GM12878 (cell line): Measurements from ENCODE around the gene SVIL. TPM values are rescaled to one million over a fixed set of nuclear protein-coding genes. Genes with fewer than 3 reads are reported as not detected.
A peak's percentile ranks its signal among the peaks of the same experiment; 100 is the strongest.

Source experiments
- ATAC-seq: fragments of 200-7000 bp; cut with Tn5 transposase; 3 replicates; pipeline ENCODE4 v1.9.1; 2020; ENCODE audit warnings: mild to moderate bottlenecking, moderate library complexity
- BruUV-seq: library from RNA; stranded (reverse); fragments of 400-500 nt; replicated peaks from 2 replicates; lab custom pipeline; 2021; lab: Mats Ljungman, UMichigan
- CTCF ChIA-PET: fragments of 300-600 bp; sonication (Branson Sonifier 250); formaldehyde crosslinking; extraction: SDS; loops from one replicate; lab custom pipeline; 2021; ENCODE audit warnings: inconsistent platforms; lab: Yijun Ruan, JAX
- POLR2A ChIA-PET: fragments of 350-600 bp; formaldehyde crosslinking; extraction: SDS; loops from one replicate; lab custom pipeline; 2021; ENCODE audit warnings: inconsistent platforms; lab: Charles Lee
- RAD21 ChIA-PET: fragments of 300-600 bp; sonication (Branson Sonifier 250); formaldehyde crosslinking; loops from one replicate; lab custom pipeline; 2023; ENCODE audit warnings: antibody characterized with exemption; ENCODE audit not compliant: unreplicated experiment; lab: Charles Lee
- SMC1A ChIA-PET: fragments of 300-600 bp; sonication (Branson Sonifier 250); formaldehyde crosslinking; loops from one replicate; lab custom pipeline; 2023; ENCODE audit not compliant: unreplicated experiment, uncharacterized antibody; lab: Charles Lee
- DNase-seq: peaks from one replicate; pipeline ENCODE4 v3.0.0-alpha.2; 2011; ENCODE audit warnings: low read depth, low spot score
- FAIRE-seq: peaks from 3 replicates; lab custom pipeline; 2011; peaks lifted over from hg19 to GRCh38; lab: Jason Lieb, UNC
- H2AFZ ChIP-seq: 2 replicates; pipeline ENCODE4 v1.6.0; 2011; ENCODE audit warnings: low read depth, low read length, control low read depth; ENCODE audit not compliant: control insufficient read depth
- H3K27ac ChIP-seq: 2 replicates; pipeline ENCODE4 v1.5.1; 2011; ENCODE audit warnings: control low read depth; ENCODE audit not compliant: control insufficient read depth, insufficient read depth
- H3K27me3 ChIP-seq, 2 experiments: replicated peaks in 1 of 2; 2 replicates each; pipeline versions ENCODE4 v1.6.0 to v1.6.1; 2011; ENCODE audit warnings: low read length in 1 of 2; ENCODE audit not compliant: control insufficient read depth in 2 of 2, insufficient read depth in 2 of 2
- H3K36me3 ChIP-seq, 2 experiments: 2 replicates each; pipeline ENCODE4 v1.5.1; 2011; ENCODE audit warnings: low read length in 1 of 2; ENCODE audit not compliant: control insufficient read depth in 2 of 2, insufficient read depth in 2 of 2
- H3K4me1 ChIP-seq: 2 replicates; pipeline ENCODE4 v1.6.1; 2011; ENCODE audit warnings: mild to moderate bottlenecking, low read length, moderate library complexity, mixed read lengths; ENCODE audit not compliant: control insufficient read depth, insufficient read depth
- H3K4me2 ChIP-seq: 2 replicates; pipeline ENCODE4 v1.6.0; 2011; ENCODE audit warnings: control low read depth; ENCODE audit not compliant: control insufficient read depth, insufficient read depth
- H3K4me3 ChIP-seq: fragments of 200-600 bp; sonication (generic); 2 replicates; pipeline ENCODE4 v1.5.1; 2016
- H3K79me2 ChIP-seq: 2 replicates; pipeline ENCODE4 v1.6.0; 2011; ENCODE audit warnings: low read length; ENCODE audit not compliant: control insufficient read depth, insufficient read depth
- H3K9ac ChIP-seq: 2 replicates; pipeline ENCODE4 v1.8.0; 2011; ENCODE audit warnings: low read length, control low read depth, mixed read lengths; ENCODE audit not compliant: control insufficient read depth, insufficient read depth
- H3K9me3 ChIP-seq: replicated peaks from 3 replicates; pipeline ENCODE4 v1.5.1; 2011; ENCODE audit warnings: mild to moderate bottlenecking, low read length; ENCODE audit not compliant: control insufficient read depth, insufficient read depth
- H4K20me1 ChIP-seq: 2 replicates; pipeline ENCODE4 v1.6.0; 2011; ENCODE audit not compliant: control insufficient read depth, insufficient read depth
- CHD1 ChIP-seq: IDR thresholded peaks from 2 replicates; pipeline ENCODE4 v1.6.1; 2012; ENCODE audit warnings: low read depth, low read length, improper control_type of control experiment
- CHD2 ChIP-seq: IDR thresholded peaks from 2 replicates; pipeline ENCODE4 v1.6.1; 2011; ENCODE audit warnings: low read depth, low read length, improper control_type of control experiment, borderline replicate concordance
- GATAD2B ChIP-seq: fragments of 450-650 bp; conservative IDR thresholded peaks from 2 replicates; pipeline ENCODE4 v1.6.1; 2017; ENCODE audit warnings: low read depth, mild to moderate bottlenecking, moderate library complexity
- HDAC2 ChIP-seq: fragments of 200-600 bp; sonication (generic); IDR thresholded peaks from 2 replicates; pipeline ENCODE4 v1.6.1; 2017
- KAT2A ChIP-seq: conservative IDR thresholded peaks from 2 replicates; pipeline ENCODE4 v1.6.1; 2011; ENCODE audit warnings: low read depth, low read length; ENCODE audit not compliant: control insufficient read depth
- MEF2B ChIP-seq: fragments of 450-650 bp; IDR thresholded peaks from 2 replicates; pipeline ENCODE4 v1.6.1; 2018; ENCODE audit warnings: mild to moderate bottlenecking, moderate library complexity; ENCODE audit not compliant: partially characterized antibody, poor library complexity, severe bottlenecking
- MLLT1 ChIP-seq: fragments of 450-650 bp; IDR thresholded peaks from 2 replicates; pipeline ENCODE4 v1.6.1; 2016; ENCODE audit warnings: mild to moderate bottlenecking
- MTA3 ChIP-seq: IDR thresholded peaks from 2 replicates; pipeline ENCODE4 v1.6.1; 2012; ENCODE audit warnings: low read length, inconsistent platforms, borderline replicate concordance
- TCF12 ChIP-seq: IDR thresholded peaks from 2 replicates; pipeline ENCODE4 v1.6.1; 2011; ENCODE audit warnings: low read depth, mild to moderate bottlenecking, low read length
- TCF3 ChIP-seq: IDR thresholded peaks from 2 replicates; pipeline ENCODE4 v1.6.1; 2012; ENCODE audit warnings: low read depth, mild to moderate bottlenecking, low read length, borderline replicate concordance; ENCODE audit not compliant: insufficient read depth
- ZNF217 ChIP-seq: fragments of 450-650 bp; IDR thresholded peaks from 2 replicates; pipeline ENCODE4 v1.6.1; 2017; ENCODE audit warnings: antibody characterized with exemption, mild to moderate bottlenecking
- WGBS: methylation state at CpG from one replicate; pipeline ENCODE4 v1.1.6; 2016; ENCODE audit warnings: low lambda C conversion rate; ENCODE audit not compliant: insufficient replicate concordance, insufficient coverage; ENCODE audit errors: missing lambda C conversion rate; 5-methylcytosine and 5-hydroxymethylcytosine counted together
- in situ Hi-C: fragments of 300-500 bp; cut with MboI; formaldehyde crosslinking; loops from 9 replicates; pipeline ENCODE4 v1.14.3; 2018; ENCODE audit warnings: mixed read lengths
- intact Hi-C: fragments of 100-400 bp; cut with micrococcal nuclease; formaldehyde crosslinking; loops from one replicate; pipeline ENCODE4 v1.14.2; 2022; ENCODE audit not compliant: unreplicated experiment
- polyA plus RNA-seq, 11 experiments: library from polyadenylated mRNA; depleted of rRNA in 4 of 11; unstranded in 6 of 11; stranded (reverse) in 5 of 11; fragments of >200 nt; fragmentation: Nextera tagmentation in 4 of 11; fragmentation: Illumina TruSeq in 1 of 11; extraction: Ambion mirVana in 4 of 11; extraction: Trizol in 1 of 11; gene quantifications; 1 replicate in 1 of 11; 2 replicates in 10 of 11; pipeline versions ENCODE4 v1.2.1 to v1.2.3, GENCODE V29; 2011 to 2016; ENCODE audit warnings: inconsistent platforms in 2 of 11, missing spikeins in 2 of 11, low read depth in 1 of 11
- total RNA-seq, 4 experiments: library from RNA; depleted of rRNA in 3 of 4; stranded (reverse); fragments of >200 nt in 3 of 4; fragmentation: Illumina TruSeq in 1 of 4; extraction: Trizol in 1 of 4; gene quantifications; 2 replicates each; pipeline versions ENCODE4 v1.2.1 to v1.2.3, GENCODE V29; 2013 to 2021

The SVIL gene
- total and polyA plus RNA-seq, 10 of the 15 experiments (the other 5 are each of a cell fraction or from before 2014, with no cell fraction given): 0.22 to 1.9 (median 0.87) TPM

DNA sequence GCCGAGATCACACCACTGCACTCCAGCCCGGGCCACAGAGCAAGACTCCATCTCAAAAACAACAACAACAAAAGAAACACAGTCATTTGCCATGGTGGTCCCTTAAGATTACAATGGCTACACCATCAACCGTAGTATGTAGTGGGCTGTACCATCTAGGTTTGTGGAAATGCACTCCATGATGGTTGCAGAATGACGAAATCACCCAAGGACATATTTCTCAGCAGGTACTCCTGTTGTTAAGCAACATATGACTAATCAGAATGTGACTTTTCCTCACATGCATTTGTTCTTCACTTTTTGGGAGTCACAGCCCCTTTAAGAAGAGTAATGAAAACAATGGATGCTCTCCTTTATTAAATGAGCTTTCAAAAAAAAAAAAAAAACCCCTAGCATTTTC is 11.0 kb downstream of the SVIL start (continued):
- TF ChIP-seq MEF2B (no peak), TCF12 (no peak), TCF3 (no peak), MTA3 (no peak)

GRCh38 chr10:29622382-29622922 is 12.3 kb downstream of the SVIL start:
- no TSS peak for BruUV-seq

More at GRCh38 chr10:29622382-29622922, 12.3 kb downstream of the SVIL start:
- H3K9ac ChIP-seq: no peak overlapping the region
- H3K4me3 ChIP-seq: no peak overlapping the region
- no peaks in the 10 kb centered on the region for H3K79me2 ChIP-seq
- H2AFZ ChIP-seq: no peak overlapping the region
- RAD21 ChIA-PET: no interaction called here
- no peaks in the 10 kb centered on the region for H4K20me1 ChIP-seq
- POLR2A ChIA-PET: no interaction called here
- H3K27me3 ChIP-seq: no peaks in the 10 kb centered on the region
- CTCF ChIA-PET: interaction anchor here (1.6 kb wide), 1 partner anchor 111 kb away, joined by 3 read pairs; no protein-coding TSS in a partner anchor
- no peak overlapping the region for H3K4me2 ChIP-seq
- intact Hi-C loops (no loop called here), in situ Hi-C loops (no loop called here)
- H3K27ac ChIP-seq: no peak overlapping the region
- no peak for DNase-seq
- no peaks in the 10 kb centered on the region for H3K4me1 ChIP-seq
- WGBS: 52% methylated on average over 14 of the region's 14 CpGs
- no peaks in the 10 kb centered on the region for H3K9me3 ChIP-seq
- ATAC-seq: no peak
- H3K36me3 ChIP-seq: no peaks in the 10 kb centered on the region
- FAIRE-seq: no peak
- SMC1A ChIA-PET: interaction anchor here (1.4 to 2.1 kb wide), 2 partner anchors 36 to 70 kb away, joined by 4 to 5 read pairs; no protein-coding TSS in a partner anchor
- TF ChIP-seq KAT2A (no peak), GATAD2B (no peak), CHD1 (no peak), ZNF217 (no peak), MLLT1 (peak; percentile 52; the same call in 1 of the 2 replicates), MTA3 (no peak), CHD2 (no peak), HDAC2 (no peak)
